ENCODE results near the gene SUCO.
A peak's percentile ranks its signal among the peaks of the same experiment; 100 is the strongest.

The SUCO gene, protein sequence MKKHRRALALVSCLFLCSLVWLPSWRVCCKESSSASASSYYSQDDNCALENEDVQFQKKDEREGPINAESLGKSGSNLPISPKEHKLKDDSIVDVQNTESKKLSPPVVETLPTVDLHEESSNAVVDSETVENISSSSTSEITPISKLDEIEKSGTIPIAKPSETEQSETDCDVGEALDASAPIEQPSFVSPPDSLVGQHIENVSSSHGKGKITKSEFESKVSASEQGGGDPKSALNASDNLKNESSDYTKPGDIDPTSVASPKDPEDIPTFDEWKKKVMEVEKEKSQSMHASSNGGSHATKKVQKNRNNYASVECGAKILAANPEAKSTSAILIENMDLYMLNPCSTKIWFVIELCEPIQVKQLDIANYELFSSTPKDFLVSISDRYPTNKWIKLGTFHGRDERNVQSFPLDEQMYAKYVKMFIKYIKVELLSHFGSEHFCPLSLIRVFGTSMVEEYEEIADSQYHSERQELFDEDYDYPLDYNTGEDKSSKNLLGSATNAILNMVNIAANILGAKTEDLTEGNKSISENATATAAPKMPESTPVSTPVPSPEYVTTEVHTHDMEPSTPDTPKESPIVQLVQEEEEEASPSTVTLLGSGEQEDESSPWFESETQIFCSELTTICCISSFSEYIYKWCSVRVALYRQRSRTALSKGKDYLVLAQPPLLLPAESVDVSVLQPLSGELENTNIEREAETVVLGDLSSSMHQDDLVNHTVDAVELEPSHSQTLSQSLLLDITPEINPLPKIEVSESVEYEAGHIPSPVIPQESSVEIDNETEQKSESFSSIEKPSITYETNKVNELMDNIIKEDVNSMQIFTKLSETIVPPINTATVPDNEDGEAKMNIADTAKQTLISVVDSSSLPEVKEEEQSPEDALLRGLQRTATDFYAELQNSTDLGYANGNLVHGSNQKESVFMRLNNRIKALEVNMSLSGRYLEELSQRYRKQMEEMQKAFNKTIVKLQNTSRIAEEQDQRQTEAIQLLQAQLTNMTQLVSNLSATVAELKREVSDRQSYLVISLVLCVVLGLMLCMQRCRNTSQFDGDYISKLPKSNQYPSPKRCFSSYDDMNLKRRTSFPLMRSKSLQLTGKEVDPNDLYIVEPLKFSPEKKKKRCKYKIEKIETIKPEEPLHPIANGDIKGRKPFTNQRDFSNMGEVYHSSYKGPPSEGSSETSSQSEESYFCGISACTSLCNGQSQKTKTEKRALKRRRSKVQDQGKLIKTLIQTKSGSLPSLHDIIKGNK (N-terminal part only)
- total RNA-seq = 104 to 137 (median 107) reads per million in 3 donors

DNA sequence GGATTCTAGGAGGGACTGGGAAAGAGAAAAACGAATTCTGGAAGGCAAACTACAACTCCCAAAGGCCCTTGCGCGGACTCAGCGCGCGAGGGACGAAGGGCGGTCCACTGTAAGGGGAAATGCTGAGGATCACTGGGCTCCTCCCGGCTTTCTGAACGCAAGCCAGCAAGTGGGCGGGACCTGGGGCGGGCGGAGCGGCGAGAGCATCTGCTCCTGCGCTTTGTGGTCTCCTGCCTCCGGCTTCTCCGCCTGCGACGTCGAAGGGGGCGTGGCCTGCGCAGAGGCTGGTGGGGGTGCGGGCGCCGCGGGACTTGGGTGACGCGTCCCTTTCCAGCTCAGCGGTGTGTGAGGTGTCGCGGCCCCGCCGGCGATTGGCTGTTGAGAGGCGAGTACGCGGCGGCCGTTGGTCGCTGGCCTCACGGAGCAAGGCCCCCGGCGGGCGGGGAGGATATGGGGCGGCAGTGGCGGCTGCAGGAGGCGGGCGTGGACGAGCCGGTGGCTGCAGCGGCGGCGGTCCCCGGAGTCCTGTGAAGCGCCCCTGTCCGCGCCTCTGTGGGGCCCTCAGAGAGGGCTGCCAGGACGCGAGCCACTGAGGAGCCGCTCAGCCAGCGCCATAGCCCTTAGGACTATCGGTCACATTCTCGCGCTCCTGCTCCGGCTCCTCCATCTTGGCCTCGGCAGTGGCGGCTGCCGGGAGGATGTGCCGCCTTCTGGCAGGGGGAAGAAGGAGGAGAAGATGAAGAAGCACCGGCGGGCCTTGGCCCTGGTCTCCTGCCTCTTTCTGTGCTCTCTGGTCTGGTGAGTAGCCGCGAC, at the start of gene SUCO:
Gene SUCO, plus strand, starts transcription at position 451 of the 813 bp plus-strand sequence. Its CDS starts 286 bp downstream, at position 737.
- H3K4me1 ChIP-seq (ENCODE audit: control insufficient read depth, insufficient read depth, low read length, poor library complexity, severe bottlenecking) = peaks cover 10% of the 10 kb centered on the region
- peak; percentile 99 to 100 (median 100) for DNase-seq
- H3K9me3 ChIP-seq (ENCODE audit: control insufficient read depth, low read length) = no peaks in the 10 kb centered on the region
- H3K36me3 ChIP-seq (ENCODE audit: control insufficient read depth, insufficient read depth, low read length) = no peaks in the 10 kb centered on the region
- H3K27ac ChIP-seq (ENCODE audit: insufficient read depth, low read length, poor library complexity, severe bottlenecking) = peak within 1 kb of the TSS; percentile 95
- H3K4me3 ChIP-seq (ENCODE audit: insufficient read depth, low read depth, low read length, poor library complexity, severe bottlenecking) = peak within 1 kb of the TSS; percentile 84
- H3K27me3 ChIP-seq (replicated peaks; ENCODE audit: control insufficient read depth, insufficient read depth, low read length, poor library complexity, severe bottlenecking) = no peaks in the 10 kb centered on the region

DNA sequence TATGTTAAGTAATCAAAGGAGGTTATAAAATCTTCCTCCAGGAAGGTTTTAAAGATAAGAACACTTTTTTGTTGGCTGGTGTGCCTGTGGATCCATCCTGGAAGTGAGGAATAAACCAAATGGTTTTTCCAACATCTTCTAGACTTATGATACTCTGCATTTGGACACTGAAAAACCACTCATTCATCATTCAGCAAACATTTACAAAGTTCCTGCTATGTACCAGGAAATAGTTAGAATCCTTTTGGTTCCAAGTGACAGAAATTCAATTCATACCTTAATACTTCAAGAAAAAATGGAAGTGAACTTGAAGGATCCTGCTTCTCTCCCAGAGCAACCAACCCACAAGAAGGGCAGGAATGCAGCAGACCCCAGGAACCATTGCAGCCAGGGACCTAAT, 49.5 kb upstream of the SUCO start:
- Histone ChIP-seq H3K27ac (ENCODE audit: insufficient read depth, low read length, poor library complexity, severe bottlenecking) (no peak overlapping the region), H3K27me3 (replicated peaks; ENCODE audit: control insufficient read depth, insufficient read depth, low read length, poor library complexity, severe bottlenecking) (no peaks in the 10 kb centered on the region), H3K4me1 (ENCODE audit: control insufficient read depth, insufficient read depth, low read length, poor library complexity, severe bottlenecking) (no peaks in the 10 kb centered on the region), H3K4me3 (ENCODE audit: insufficient read depth, low read depth, low read length, poor library complexity, severe bottlenecking) (no peak overlapping the region), H3K9me3 (ENCODE audit: control insufficient read depth, low read length) (no peaks in the 10 kb centered on the region), H3K36me3 (ENCODE audit: control insufficient read depth, insufficient read depth, low read length) (no peaks in the 10 kb centered on the region)
- DNase-seq = no peak

DNA sequence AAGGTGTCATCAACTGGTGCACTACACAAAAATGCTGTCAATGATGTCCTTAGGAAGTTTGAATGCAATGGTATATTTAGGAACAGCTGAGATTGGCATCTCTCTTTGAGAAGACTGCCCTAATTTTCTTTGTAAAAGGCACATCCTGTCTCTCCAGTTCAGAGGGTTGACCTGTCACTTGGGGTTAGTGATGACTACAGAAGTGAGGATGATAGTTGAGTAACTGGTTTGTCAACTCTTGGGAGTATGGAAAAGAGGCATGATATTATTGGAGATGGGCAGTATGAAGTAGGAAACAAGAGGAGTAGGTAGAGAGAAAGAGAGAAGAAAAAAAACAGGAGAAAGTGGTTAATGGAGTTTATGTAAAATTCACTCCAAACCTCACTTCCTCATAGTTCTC, 48.7 kb upstream of the SUCO start:
- no peak overlapping the region for H3K27ac ChIP-seq (ENCODE audit: insufficient read depth, low read length, poor library complexity, severe bottlenecking)
- H3K36me3 ChIP-seq (ENCODE audit: control insufficient read depth, insufficient read depth, low read length) = no peaks in the 10 kb centered on the region
- no peaks in the 10 kb centered on the region for H3K4me1 ChIP-seq (ENCODE audit: control insufficient read depth, insufficient read depth, low read length, poor library complexity, severe bottlenecking)
- no peaks in the 10 kb centered on the region for H3K27me3 ChIP-seq (replicated peaks; ENCODE audit: control insufficient read depth, insufficient read depth, low read length, poor library complexity, severe bottlenecking)
- no peak for DNase-seq
- H3K4me3 ChIP-seq (ENCODE audit: insufficient read depth, low read depth, low read length, poor library complexity, severe bottlenecking) = no peak overlapping the region
- no peaks in the 10 kb centered on the region for H3K9me3 ChIP-seq (ENCODE audit: control insufficient read depth, low read length)

DNA sequence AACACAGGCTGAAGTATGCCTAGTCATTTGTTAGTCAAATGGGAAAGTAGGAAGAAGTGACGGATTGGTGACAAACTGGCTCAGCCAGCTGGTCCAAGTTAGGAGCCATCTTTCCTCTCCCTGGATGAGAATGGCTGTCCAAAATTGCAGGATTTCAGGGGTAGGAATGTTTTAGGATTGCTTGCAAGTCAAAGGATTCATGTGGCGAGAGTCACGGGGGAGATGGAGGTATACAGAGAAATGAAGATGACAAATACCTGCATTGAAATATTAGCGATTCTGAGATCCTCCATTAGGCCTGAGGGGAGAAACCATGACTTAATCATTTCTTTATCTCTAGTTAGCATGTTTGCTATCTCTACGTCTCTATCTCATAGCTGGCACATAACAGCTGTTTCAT, 47.3 kb upstream of the SUCO start:
- H3K4me1 ChIP-seq (ENCODE audit: control insufficient read depth, insufficient read depth, low read length, poor library complexity, severe bottlenecking) = no peaks in the 10 kb centered on the region
- no peak for DNase-seq
- no peaks in the 10 kb centered on the region for H3K9me3 ChIP-seq (ENCODE audit: control insufficient read depth, low read length)
- no peaks in the 10 kb centered on the region for H3K36me3 ChIP-seq (ENCODE audit: control insufficient read depth, insufficient read depth, low read length)
- no peak overlapping the region for H3K4me3 ChIP-seq (ENCODE audit: insufficient read depth, low read depth, low read length, poor library complexity, severe bottlenecking)
- no peaks in the 10 kb centered on the region for H3K27me3 ChIP-seq (replicated peaks; ENCODE audit: control insufficient read depth, insufficient read depth, low read length, poor library complexity, severe bottlenecking)
- no peak overlapping the region for H3K27ac ChIP-seq (ENCODE audit: insufficient read depth, low read length, poor library complexity, severe bottlenecking)

DNA sequence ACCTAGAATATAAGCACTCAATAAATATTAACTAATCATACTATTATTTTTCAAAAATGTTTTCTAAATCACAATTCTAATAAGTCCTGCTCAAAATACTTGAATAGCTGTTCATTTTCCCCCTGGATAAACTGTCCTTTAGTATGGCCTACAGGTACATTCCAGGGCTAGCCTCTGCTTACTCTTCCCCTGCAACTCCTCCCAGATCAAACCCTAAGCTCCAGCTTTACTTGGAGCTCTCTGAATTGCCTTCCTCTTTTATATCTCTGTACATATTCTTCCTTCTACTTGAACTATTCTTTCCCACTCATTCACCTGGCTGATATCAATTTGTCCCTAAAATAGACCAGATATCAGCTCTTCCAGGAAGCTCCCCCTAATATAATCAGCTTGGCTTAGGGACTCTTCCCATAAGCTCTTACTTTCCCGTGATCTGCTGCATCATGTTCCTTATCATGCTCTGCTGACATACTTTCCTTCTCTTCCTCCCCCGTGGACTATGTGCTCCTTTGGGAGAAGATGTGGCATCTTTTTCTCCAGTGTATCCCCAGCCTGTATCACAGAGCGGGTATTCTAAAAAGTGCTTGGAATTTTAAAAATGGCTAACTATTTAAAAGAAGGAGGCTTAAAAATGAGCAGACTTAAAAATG, 46.0 kb upstream of the SUCO start:
- Histone ChIP-seq H3K4me1 (ENCODE audit: control insufficient read depth, insufficient read depth, low read length, poor library complexity, severe bottlenecking) (no peaks in the 10 kb centered on the region), H3K9me3 (ENCODE audit: control insufficient read depth, low read length) (no peaks in the 10 kb centered on the region), H3K27ac (ENCODE audit: insufficient read depth, low read length, poor library complexity, severe bottlenecking) (no peak overlapping the region), H3K4me3 (ENCODE audit: insufficient read depth, low read depth, low read length, poor library complexity, severe bottlenecking) (no peak overlapping the region), H3K27me3 (replicated peaks; ENCODE audit: control insufficient read depth, insufficient read depth, low read length, poor library complexity, severe bottlenecking) (no peaks in the 10 kb centered on the region), H3K36me3 (ENCODE audit: control insufficient read depth, insufficient read depth, low read length) (no peaks in the 10 kb centered on the region)
- DNase-seq = no peak

DNA sequence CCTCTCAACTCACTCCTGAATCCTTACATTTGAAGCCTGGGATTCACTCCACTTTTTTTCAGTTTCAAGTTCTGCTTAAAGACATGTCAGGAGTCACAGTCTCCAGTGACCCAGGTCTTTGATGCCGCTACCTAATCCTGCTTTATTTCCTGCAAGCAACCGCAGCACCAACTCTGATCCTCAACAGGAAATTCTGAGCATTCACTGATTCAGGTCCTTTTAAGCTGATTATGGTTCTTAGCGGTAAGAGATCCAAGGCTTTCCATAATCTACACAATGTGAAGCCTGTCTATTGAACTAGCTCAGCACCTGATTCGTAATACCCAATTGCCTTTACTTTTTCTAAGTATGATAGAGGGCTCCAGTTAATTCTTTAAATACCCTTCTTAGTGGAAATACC, 45.4 kb upstream of the SUCO start:
- Histone ChIP-seq H3K9me3 (ENCODE audit: control insufficient read depth, low read length) (no peaks in the 10 kb centered on the region), H3K27ac (ENCODE audit: insufficient read depth, low read length, poor library complexity, severe bottlenecking) (no peak overlapping the region), H3K36me3 (ENCODE audit: control insufficient read depth, insufficient read depth, low read length) (no peaks in the 10 kb centered on the region), H3K4me1 (ENCODE audit: control insufficient read depth, insufficient read depth, low read length, poor library complexity, severe bottlenecking) (no peaks in the 10 kb centered on the region), H3K4me3 (ENCODE audit: insufficient read depth, low read depth, low read length, poor library complexity, severe bottlenecking) (no peak overlapping the region), H3K27me3 (replicated peaks; ENCODE audit: control insufficient read depth, insufficient read depth, low read length, poor library complexity, severe bottlenecking) (no peaks in the 10 kb centered on the region)
- DNase-seq = no peak

DNA sequence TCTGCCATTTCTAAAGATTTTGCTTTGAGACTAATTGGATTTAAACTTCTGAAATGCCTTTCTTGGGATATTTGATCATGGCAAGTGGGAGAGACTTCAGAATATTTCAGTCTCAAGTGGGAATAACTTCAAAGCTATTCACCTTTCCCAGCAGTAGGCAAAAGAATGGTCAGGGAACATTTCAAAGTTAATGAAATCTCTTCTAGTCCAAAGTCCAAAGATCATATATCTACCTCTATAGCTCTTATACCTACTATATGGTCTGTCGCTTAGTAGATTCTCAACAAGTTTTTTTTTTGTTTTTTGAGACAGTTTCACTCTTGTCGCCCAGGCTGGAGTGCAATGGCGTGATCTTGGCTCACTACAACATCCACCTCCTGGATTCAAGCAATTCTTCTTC, 44.6 kb upstream of the SUCO start:
- H3K27ac ChIP-seq (ENCODE audit: insufficient read depth, low read length, poor library complexity, severe bottlenecking) = no peak overlapping the region
- no peaks in the 10 kb centered on the region for H3K27me3 ChIP-seq (replicated peaks; ENCODE audit: control insufficient read depth, insufficient read depth, low read length, poor library complexity, severe bottlenecking)
- H3K4me3 ChIP-seq (ENCODE audit: insufficient read depth, low read depth, low read length, poor library complexity, severe bottlenecking) = no peak overlapping the region
- no peak for DNase-seq
- H3K4me1 ChIP-seq (ENCODE audit: control insufficient read depth, insufficient read depth, low read length, poor library complexity, severe bottlenecking) = no peaks in the 10 kb centered on the region
- H3K9me3 ChIP-seq (ENCODE audit: control insufficient read depth, low read length) = no peaks in the 10 kb centered on the region
- no peaks in the 10 kb centered on the region for H3K36me3 ChIP-seq (ENCODE audit: control insufficient read depth, insufficient read depth, low read length)

DNA sequence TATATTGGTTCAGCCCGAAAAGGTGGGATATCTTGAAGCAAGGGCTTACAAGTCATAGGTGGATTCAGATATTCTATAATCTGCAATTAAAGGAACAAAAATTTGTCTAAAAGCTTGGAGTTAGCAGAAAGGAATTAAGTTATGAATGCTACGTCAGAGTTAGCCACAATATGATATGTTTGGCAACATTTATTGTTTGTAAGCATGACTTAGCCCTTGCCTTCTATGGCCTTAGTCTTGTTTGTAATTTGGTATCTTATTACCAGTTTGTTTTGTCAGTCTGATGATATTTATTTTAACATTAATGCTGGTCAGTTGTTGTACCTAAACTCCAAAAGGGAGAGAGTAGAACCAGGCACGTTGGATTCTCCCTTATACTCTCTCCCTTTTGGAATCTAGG, 43.1 kb upstream of the SUCO start:
- H3K4me3 ChIP-seq (ENCODE audit: insufficient read depth, low read depth, low read length, poor library complexity, severe bottlenecking) = no peak overlapping the region
- no peak for DNase-seq
- H3K27ac ChIP-seq (ENCODE audit: insufficient read depth, low read length, poor library complexity, severe bottlenecking) = no peak overlapping the region
- H3K36me3 ChIP-seq (ENCODE audit: control insufficient read depth, insufficient read depth, low read length) = no peaks in the 10 kb centered on the region
- H3K9me3 ChIP-seq (ENCODE audit: control insufficient read depth, low read length) = no peaks in the 10 kb centered on the region
- no peaks in the 10 kb centered on the region for H3K27me3 ChIP-seq (replicated peaks; ENCODE audit: control insufficient read depth, insufficient read depth, low read length, poor library complexity, severe bottlenecking)
- H3K4me1 ChIP-seq (ENCODE audit: control insufficient read depth, insufficient read depth, low read length, poor library complexity, severe bottlenecking) = no peaks in the 10 kb centered on the region

DNA sequence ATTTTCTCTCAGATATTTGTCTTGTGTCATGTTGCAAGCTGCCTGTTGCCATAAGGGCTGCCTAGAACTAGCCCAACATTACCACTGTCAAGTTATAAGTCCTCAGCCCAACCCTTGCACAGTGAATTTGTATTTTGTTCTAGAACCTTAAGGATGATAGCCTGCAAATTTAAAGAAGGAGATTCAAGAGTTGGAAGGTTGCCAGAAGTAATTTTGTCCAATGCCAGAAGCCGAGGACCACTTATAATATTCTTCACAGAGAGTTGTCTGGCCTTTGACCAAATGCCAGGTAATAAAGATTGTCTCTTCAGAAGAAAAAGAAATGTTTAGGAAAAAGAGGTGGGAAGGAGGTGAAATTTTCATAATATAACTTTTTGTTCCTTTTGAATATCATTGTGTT, 40.5 kb upstream of the SUCO start:
- Histone ChIP-seq H3K27ac (ENCODE audit: insufficient read depth, low read length, poor library complexity, severe bottlenecking) (no peak overlapping the region), H3K36me3 (ENCODE audit: control insufficient read depth, insufficient read depth, low read length) (no peaks in the 10 kb centered on the region), H3K27me3 (replicated peaks; ENCODE audit: control insufficient read depth, insufficient read depth, low read length, poor library complexity, severe bottlenecking) (no peaks in the 10 kb centered on the region), H3K9me3 (ENCODE audit: control insufficient read depth, low read length) (no peaks in the 10 kb centered on the region), H3K4me3 (ENCODE audit: insufficient read depth, low read depth, low read length, poor library complexity, severe bottlenecking) (no peak overlapping the region), H3K4me1 (ENCODE audit: control insufficient read depth, insufficient read depth, low read length, poor library complexity, severe bottlenecking) (no peaks in the 10 kb centered on the region)
- no peak for DNase-seq

Data from effector memory CD4-positive, alpha-beta T cell (primary cell).